Measurements from ENCODE around the gene LMOD1. TPM values are rescaled to one million over a fixed set of nuclear protein-coding genes. Genes with fewer than 3 reads are reported as not detected.

Gene LMOD1
- polyA plus RNA-seq, 1 donor: 46.6 TPM

GRCh38 chr1:201851949-201852348 is 94.4 kb downstream of the LMOD1 start:
- DNase-seq: no peak

- peak; percentile 20 for DNase-seq
These were observed 96.3 kb downstream of the LMOD1 start for GRCh38 chr1:201850053-201850397.

GRCh38 chr1:201849372-201850052 is 96.8 kb downstream of the LMOD1 start:
- DNase-seq: no peak

- no peak for DNase-seq
These were observed 98.1 kb downstream of the LMOD1 start for GRCh38 chr1:201848230-201848629.

- no peak for DNase-seq
These were observed 99.2 kb downstream of the LMOD1 start for GRCh38 chr1:201847150-201847549.

Other genes starting within 250 kb of the LMOD1 start
- 45.5 TPM for gene IPO9, start 117.4 kb downstream of the LMOD1 start, polyA plus RNA-seq (ENCODE audit: insufficient read length)
- gene SHISA4, start 57.6 kb downstream of the LMOD1 start, polyA plus RNA-seq (ENCODE audit: insufficient read length): 89.2 TPM
- gene TIMM17A, start 9.0 kb upstream of the LMOD1 start, polyA plus RNA-seq (ENCODE audit: insufficient read length): 35.1 TPM
- 20.1 TPM for gene RNPEP, start 36.1 kb upstream of the LMOD1 start, polyA plus RNA-seq (ENCODE audit: insufficient read length)
- 0.15 TPM for gene ELF3, start 64.0 kb upstream of the LMOD1 start, polyA plus RNA-seq (ENCODE audit: insufficient read length)
- 0.04 TPM for gene GPR37L1, start 176.4 kb upstream of the LMOD1 start, polyA plus RNA-seq (ENCODE audit: insufficient read length)
- gene ARL8A, start 198.2 kb upstream of the LMOD1 start, polyA plus RNA-seq (ENCODE audit: insufficient read length): 40.3 TPM
- gene PTPN7, start 214.1 kb upstream of the LMOD1 start, polyA plus RNA-seq (ENCODE audit: insufficient read length): 1.1 TPM
- gene LGR6, start 247.3 kb upstream of the LMOD1 start, polyA plus RNA-seq (ENCODE audit: insufficient read length): 0.34 TPM

Data from hindlimb muscle (tissue), 1 donor.